Stromal cell of bone marrow (primary cell): ENCODE data around the gene KLRC3.
A peak's percentile ranks its signal among the peaks of the same experiment; 100 is the strongest.
"Not testable (repeated sequence)": the region's sequence is repeated elsewhere in the genome, so short reads cannot be mapped to it uniquely, and the experiment has no call there.

ENCODE experiments used
- DNase-seq: peaks from one replicate; pipeline ENCODE4 v3.0.0-alpha.2; 2012; ENCODE audit warnings: low read depth

Gene KLRC3

DNA sequence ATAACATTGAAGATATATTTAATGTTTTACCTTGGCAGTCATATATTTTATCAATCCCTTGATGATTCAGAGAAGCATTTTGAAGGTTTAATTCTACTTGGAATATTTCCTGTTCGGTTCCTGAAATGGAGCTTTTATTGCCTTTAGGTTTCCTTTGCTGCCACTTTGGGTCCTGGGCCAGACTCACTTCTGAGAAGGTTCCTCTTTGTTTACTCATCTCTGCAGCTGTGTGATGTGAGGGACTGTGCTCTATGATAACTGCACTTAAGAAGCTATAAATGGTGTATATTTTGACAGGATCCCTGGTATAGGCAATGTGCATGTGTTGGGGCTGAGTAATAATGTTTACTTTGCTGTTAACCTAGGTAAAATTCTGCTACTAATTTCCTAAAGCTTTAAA, at the start of gene KLRC3:
TSS of gene KLRC3 (minus strand) at position 262 of the 400 bp plus-strand sequence. CDS start at position 217, 45 bp downstream.
- not testable (repeated sequence) for DNase-seq

DNA sequence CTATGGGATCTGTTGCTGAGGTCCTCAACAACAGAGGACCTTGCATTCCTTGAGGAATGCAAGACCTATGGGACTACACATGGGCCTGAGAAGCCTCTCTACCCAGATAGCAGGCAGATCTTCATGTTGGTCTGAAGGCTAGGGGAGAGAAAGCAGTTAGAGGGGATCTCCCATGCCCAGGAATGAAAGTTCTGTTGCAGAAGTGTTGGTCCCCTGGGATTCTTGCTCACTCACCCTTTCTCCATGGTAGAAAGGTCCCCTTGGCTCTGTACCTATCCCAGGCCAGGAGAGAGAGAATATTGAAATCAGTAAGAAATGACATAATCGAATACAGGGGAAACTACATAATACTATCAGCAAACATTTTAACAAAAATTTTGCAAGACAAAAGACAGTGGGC, 49.3 kb upstream of the KLRC3 start:
- DNase-seq, result no peak

GRCh38 chr12:10466311-10466710, 45.9 kb upstream of the KLRC3 start:
- DNase-seq, result no peak

GRCh38 chr12:10457760-10458159, 37.4 kb upstream of the KLRC3 start:
- DNase-seq, result no peak

DNA sequence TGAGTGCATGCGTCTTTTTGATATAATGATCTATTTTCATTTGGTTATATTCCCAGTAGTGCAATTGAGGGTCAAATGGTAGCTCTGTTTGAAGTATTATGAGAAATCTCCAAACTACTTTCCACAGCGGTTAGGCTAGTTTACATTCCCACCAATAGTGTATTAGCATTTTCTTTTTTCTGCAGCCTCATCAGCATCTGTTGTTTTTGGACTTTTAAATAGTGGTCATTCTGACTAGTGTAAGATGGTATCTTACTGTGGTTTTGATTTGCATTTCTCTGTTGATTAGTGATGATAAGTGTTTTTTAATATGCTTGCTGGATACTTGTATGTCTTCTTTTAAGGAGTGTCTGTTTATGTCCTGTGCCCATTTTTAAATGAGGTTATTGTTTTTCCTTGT, 36.5 kb upstream of the KLRC3 start:
- DNase-seq, result peak; percentile 3

GRCh38 chr12:10455766-10456165, 35.4 kb upstream of the KLRC3 start:
- no peak for DNase-seq

GRCh38 chr12:10454531-10454930, 34.1 kb upstream of the KLRC3 start:
- DNase-seq, result no peak

- no peak for DNase-seq
These were observed 32.8 kb upstream of the KLRC3 start, which contains the start of gene KLRC1 for GRCh38 chr12:10453156-10453555. Gene KLRC1 (minus strand): TSS chr12:10453377. CDS start chr12:10451156, 2,221 bp downstream.

DNA sequence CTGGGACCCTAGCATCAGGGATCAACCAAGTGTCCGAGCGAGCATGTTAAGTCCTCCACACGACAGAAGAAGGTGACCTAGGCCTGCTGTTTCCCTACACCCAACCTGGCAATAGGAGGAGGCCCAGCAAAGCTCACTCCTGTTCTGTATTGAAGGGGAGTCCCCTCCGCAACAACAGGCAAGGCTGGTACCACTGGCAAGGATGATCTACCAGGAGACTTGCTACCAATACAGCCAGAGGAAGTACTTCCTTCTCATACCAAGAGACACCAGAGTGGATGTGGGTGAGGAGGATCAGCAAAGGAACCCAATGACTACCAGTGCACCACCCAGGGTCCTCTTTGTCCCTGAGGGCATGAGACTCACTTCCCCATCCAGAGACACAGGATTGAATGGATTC, 27.8 kb upstream of the KLRC3 start:
- no peak for DNase-seq

- peak; percentile 7 for DNase-seq
These were observed 25.7 kb upstream of the KLRC3 start for GRCh38 chr12:10446052-10446451.

DNA sequence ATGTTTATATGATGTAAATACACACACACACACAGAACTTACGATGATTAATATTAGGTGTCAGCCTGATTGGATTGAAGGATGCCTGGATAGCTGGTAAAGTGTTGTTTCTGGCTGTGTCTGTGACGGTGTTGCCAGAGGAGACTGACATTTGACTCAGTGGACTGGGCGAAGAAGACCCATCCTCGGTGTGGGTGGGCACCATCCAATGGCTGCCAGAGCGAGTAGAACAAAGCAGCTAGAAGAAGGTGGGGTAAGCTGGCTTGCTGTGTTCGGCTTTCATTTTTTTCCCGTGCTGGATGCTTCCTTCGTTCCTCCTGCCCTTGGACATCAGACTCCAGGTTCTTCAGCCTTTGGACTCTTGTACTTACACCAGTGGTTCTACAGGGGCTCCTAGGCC, 20.7 kb upstream of the KLRC3 start:
- not testable (repeated sequence) for DNase-seq

DNA sequence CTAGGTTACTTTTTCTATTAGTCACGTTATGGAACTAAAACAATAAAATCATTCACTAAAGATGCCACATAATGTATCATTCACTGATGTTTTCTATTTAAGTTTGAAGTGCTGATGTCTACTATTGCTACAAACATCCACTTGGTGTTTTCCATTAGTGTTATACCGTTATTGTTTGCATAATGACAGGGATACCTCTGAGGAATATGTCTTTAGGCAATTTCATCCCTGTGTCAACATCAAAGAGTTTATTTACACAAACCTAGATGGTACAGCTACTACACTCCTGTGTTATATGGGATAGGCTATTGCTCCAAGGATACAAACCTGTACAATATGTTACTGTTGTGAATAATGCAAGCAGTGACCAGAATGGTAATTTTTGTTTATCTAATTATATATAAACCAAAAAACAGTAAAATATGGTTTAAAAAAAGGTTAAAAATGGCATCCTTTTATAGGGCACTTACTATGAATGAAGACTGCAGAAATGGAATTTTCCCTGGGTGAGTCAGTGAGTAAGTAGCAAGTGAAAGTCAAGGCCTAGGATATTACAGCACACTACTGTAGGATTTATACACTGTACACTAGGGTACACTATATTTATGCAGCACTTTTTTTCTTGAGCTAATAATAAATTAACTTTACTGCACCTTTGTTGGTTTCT, 19.3 kb upstream of the KLRC3 start:
- not testable (repeated sequence) for DNase-seq

DNA sequence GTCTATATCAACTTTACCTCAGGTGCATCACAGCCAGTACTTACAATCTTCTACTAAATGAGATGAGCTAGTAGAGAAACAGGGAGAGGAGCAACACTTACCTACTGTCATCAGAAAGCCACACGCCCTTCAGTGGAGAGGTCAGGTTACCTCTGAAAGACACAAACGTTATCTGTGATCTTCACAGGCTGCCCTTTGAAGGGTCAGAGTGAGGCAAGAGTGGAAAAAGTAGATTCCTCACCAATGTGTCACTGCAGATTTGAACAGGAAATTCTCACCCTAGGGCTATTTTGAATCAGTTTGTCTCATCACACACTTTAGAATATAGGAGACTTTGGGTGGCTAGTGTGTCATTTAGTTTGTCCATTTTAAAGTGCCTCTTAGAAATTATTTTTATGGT, 17.2 kb upstream of the KLRC3 start:
- DNase-seq, result not testable (repeated sequence)

DNA sequence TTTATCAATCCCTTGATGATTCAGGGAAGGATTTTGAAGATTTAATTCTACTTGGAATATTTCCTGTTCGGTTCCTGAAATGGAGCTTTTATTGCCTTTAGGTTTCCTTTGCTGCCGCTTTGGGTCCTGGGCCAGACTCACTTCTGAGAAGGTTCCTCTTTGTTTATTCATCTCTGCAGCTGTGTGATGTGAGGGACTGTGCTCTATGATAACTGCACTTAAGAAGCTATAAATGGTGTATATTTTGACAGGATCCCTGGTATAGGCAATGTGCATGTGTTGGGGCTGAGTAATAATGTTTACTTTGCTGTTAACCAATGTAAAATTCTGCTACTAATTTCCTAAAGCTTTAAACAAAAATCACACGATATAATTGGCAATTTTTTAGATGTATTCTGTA, 15.4 kb upstream of the KLRC3 start, which contains the start of gene KLRC2:
TSS of gene KLRC2 (minus strand) at position 195 of the 400 bp plus-strand sequence. CDS start at position 171, 24 bp downstream.
- DNase-seq, result peak; percentile 39

DNA sequence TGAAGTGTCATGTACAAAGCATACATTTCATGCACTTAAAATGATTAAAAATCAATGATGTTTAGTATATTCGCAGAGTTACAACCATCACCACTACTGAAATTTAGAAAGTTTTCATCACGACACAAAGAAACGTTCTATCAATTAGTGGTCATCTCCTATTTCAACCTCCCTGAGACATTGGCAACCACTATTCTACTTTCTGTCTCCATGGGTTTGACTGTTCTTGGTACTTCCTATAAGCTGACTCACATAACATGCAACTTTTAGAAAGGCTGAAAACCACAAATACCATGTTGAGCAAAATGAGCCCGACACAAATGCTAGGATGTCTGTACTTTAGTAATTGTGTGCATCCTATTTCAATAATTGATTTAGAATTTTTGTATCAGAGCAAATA, 10.2 kb upstream of the KLRC3 start:
- DNase-seq, result peak; percentile 38

GRCh38 chr12:10425938-10426337, 5.5 kb upstream of the KLRC3 start:
- DNase-seq, result not testable (repeated sequence)

GRCh38 chr12:10424260-10424899, 4.0 kb upstream of the KLRC3 start:
- DNase-seq, result not testable (repeated sequence)

DNA sequence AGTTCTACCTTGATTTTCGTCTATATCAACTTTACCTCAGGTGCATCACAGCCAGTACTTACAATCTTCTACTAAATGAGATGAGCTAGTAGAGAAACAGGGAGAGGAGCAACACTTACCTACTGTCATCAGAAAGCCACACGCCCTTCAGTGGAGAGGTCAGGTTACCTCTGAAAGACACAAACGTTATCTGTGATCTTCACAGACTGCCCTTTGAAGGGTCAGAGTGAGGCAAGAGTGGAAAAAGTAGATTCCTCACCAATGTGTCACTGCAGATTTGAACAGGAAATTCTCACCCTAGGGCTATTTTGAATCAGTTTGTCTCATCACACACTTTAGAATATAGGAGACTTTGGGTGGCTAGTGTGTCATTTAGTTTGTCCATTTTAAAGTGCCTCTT, 1.8 kb upstream of the KLRC3 start:
- DNase-seq, result not testable (repeated sequence)

DNA sequence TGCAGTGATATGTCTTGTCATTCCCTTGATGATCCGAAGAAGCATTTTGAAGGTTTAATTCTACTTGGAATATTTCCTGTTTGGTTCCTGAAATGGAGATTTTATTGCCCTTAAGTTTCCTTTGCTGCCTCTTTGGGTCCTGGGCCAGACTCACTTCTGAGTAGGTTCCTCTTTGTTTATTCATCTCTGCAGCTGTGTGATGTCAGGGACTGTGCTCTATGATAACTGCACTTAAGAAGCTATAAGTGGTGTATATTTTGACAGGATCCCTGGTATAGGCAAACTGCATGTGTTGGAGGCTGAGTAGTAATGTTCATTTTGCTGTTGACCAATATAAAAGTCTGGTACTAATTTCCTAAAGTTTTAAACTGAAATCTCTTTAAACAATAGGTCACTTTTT, 11.0 kb downstream of the KLRC3 start, which contains the start of gene KLRC4:
TSS of gene KLRC4 (minus strand) at position 366 of the 400 bp plus-strand sequence. CDS start at position 184, 182 bp downstream.
- no peak for DNase-seq

- DNase-seq, result no peak
These were observed 11.6 kb downstream of the KLRC3 start for GRCh38 chr12:10408842-10409241.

DNA sequence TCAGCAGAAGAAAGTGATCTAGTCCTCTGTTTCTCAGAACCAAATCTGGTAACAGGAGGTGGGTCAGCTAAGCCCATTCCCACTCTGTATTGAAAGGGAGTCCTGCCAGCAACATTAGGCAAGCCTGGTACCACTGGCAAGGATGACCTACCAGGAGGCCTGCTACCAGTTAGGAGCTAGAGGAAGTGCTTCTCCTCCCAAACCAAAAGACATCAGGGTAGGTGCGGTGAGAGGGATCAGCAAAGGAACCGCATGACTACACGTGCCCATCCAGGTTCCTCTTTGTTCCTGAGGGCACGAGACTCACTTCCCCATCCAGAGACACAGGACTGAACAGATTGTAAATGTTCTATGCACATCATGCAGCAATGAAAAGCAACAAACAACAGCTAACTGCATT, 13.7 kb downstream of the KLRC3 start:
- no peak for DNase-seq

DNA sequence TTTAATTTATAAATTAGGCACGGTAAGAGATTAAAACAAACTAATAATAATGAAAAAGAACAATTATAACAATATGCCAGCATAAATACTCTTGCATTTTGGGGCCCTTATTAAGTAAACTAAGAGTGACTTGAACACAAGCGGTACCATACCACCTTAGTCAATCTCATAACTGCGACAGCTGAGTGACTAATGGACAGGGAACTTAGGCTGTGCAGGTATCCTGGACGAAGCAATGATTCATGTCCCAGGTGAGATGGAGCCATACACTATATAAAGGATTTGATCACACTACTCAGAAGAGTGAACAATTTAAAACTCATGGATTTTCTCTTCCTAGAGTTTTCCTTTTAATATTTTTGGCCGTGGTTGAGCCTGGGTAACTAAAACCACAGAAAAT, 15.1 kb downstream of the KLRC3 start:
- no peak for DNase-seq

DNA sequence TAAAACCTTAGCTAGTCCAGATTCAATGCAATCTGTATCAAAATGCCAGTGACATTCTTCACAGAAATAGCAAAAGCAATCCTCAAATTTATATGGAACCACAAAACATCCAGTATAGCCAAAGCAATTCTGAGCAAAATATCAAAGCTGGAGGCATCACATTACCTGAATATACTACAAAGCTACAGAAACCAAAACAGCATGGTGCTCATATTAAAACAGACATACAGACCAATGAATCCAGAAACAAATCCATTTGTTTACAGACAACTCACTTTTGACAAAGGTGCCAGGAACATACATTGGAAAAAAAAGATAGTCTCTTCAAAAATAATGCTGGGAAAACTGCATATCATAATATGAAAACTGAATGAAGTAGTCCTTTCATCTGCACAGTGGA, 15.6 kb downstream of the KLRC3 start:
- no peak for DNase-seq
